Measurements from ENCODE around the gene CLTB.

DNA sequence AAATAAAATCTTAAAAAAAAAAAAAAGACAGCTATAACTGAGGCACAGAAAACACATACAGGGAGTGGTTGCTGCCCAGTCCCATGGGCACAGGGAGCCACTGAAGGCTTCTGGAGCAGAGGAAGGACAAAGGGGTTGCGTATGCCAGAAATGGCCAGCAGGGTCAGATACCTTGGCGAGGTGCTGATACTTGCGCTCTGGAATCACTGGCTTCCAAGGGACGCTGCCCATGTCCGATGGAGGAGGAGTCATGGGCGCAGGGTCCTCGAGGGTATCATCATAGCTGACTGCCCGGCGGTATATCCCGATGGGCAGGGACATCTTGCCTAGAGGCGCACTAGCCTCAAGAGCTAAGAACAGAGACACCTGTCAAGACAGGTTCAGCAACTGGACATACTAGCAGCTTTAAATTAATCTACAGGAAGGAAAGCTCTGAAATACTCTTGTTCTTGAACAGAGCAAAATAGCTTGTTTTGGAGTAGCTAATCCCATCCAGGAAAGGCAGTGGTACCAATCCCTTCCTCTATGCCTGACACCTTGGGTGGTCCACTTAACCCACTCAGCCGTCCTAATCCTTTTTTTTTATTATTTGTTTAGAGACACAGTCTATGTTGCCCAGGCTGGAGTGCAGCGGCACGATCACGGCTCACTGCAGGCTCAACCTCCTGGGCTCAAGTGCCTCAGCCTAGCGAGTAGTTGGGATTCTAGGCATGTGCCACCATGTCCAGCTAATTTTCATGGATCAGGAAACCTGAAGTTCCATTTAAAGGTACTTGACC is 60.8 kb downstream of the CLTB start:
- no peak for TF ChIP-seq LEF1 (IDR thresholded peaks at IDR 0.05; ENCODE audit: borderline replicate concordance)
- no peak for TF ChIP-seq FOXM1 (IDR thresholded peaks at IDR 0.05; ENCODE audit: borderline replicate concordance)
- no peak for TF ChIP-seq TARDBP (IDR thresholded peaks at IDR 0.05)
- TF ChIP-seq CTBP1 (IDR thresholded peaks at IDR 0.05; ENCODE audit: borderline replicate concordance): no peak
- TF ChIP-seq FOXK2 (IDR thresholded peaks at IDR 0.05): no peak
- no peak for TF ChIP-seq BHLHE40 (IDR thresholded peaks at IDR 0.05; ENCODE audit: borderline replicate concordance)
- TF ChIP-seq, protein P1, sequence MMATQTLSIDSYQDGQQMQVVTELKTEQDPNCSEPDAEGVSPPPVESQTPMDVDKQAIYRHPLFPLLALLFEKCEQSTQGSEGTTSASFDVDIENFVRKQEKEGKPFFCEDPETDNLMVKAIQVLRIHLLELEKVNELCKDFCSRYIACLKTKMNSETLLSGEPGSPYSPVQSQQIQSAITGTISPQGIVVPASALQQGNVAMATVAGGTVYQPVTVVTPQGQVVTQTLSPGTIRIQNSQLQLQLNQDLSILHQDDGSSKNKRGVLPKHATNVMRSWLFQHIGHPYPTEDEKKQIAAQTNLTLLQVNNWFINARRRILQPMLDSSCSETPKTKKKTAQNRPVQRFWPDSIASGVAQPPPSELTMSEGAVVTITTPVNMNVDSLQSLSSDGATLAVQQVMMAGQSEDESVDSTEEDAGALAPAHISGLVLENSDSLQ (IDR thresholded peaks at IDR 0.05): no peak
- no peak for TF ChIP-seq ZNF384 (IDR thresholded peaks at IDR 0.05)
- no peak for TF ChIP-seq NFRKB (IDR thresholded peaks at IDR 0.05)
- no peak for TF ChIP-seq SP1 (IDR thresholded peaks at IDR 0.05)
- TF ChIP-seq ARNT (IDR thresholded peaks at IDR 0.05): no peak
